CD4-positive, alpha-beta T cell treated with Interleukin-4 for 1 hour (primary cell): ENCODE results near the gene THUMPD3.

Experiments
- DNase-seq, 2 donors: peaks; one replicate each; pipeline ENCODE4 v3.0.0-alpha.2; 2020 to 2022

THUMPD3 gene, protein sequence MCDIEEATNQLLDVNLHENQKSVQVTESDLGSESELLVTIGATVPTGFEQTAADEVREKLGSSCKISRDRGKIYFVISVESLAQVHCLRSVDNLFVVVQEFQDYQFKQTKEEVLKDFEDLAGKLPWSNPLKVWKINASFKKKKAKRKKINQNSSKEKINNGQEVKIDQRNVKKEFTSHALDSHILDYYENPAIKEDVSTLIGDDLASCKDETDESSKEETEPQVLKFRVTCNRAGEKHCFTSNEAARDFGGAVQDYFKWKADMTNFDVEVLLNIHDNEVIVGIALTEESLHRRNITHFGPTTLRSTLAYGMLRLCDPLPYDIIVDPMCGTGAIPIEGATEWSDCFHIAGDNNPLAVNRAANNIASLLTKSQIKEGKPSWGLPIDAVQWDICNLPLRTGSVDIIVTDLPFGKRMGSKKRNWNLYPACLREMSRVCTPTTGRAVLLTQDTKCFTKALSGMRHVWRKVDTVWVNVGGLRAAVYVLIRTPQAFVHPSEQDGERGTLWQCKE

DNA sequence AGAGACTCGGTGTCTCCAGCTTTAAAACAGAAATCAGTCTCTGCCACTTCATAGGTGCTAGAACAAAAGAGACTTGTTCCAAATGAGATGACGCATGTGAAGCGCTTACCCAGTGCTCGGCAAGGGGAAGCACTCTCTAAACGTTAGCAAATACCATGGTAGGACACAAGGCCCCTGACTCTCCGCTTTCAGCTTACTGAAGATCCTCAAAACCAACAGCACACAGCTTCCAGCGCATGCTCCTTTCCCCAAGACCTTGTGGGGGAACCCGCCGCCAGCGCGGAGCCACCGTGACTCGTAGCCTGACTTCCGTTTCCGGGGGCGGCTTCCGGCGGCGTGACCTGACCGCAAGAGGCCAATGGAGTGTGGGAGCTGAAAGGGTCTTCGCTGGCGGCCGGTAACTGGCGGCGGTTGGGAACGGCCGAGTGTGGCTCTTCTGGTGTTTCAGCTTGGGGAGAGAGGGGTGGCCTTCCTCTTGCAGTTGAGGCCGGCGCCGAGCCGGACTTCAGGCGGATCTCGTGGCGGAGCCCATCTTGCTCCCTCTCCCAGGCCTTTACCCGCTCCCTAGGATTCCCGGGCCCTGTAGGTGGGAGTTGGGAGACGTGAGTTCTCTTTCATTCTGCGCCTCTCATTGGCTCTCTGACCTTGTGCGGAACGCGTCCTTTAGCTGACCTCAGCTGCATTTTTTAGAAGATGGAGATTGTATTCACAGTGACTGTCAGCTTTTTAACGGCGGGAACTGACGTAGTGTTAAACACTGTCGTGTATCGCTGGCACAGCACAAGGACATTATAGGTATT, at the start of gene THUMPD3:
Gene THUMPD3 (plus strand): TSS at position 324 of the 800 bp plus-strand sequence. CDS start 2,015 bp downstream, outside the sequence.
- peak; percentile 90 to 91 for DNase-seq

DNA sequence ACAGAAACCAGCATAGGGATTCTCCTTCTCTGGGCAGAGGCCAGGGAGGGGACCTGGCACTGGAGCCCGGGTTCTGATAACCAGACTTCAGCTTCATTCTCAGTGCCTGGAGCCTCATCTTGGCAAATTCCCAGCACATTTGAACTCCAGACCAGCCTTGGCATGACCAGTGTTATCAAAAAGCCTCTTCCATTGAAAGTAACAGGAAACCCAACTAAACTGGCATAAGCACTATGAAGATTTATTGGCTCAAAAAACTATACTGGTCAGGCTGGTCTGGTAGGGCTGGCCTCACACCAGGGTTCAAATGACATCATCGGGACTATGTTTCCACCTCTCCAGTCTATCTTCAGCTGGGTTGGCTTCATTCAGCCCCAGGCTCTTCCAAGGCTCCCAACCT, 48.1 kb upstream of the THUMPD3 start:
- no peak for DNase-seq

DNA sequence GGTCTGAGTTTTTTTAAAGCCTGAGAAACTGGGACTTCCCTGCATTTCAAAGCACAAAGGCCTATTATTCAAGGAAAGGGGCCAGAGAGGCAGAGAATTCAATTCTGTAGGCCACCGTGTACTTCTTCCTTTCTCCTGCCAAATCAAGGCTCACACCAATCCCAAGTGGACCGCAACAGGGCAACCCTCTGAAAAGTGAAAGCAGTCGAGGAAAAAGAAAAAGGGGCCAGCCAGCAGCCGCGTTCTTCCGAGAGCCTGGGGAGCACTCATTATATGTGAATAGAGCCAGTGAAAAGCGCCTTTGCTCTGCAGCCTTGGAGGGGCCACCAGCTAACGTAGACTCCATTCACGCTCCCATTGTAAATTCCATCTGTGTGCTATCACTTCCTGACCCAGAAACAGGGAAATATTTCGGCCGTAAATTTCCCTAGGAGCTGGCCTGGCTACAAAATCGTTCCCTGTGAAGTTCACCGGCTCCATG, 45.9 kb upstream of the THUMPD3 start:
- DNase-seq = no peak

DNA sequence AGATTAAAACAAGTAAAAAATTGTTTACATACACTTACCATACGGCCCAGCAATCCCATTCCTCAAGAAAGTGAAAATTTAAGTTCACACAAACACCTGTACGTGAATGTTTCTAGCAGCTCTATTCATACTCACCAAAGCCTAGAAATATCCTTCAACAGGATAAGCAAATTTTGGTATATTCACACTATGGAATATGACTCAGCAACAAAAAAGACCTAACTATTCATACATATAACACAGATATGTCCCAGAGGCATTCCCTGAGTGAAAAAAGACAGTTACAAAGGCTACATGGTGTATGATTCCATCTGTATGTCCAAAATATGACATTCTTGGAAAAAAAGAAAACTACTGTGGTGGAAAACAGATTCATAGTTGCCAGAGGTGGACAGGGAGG, 40.1 kb upstream of the THUMPD3 start:
- no peak for DNase-seq

DNA sequence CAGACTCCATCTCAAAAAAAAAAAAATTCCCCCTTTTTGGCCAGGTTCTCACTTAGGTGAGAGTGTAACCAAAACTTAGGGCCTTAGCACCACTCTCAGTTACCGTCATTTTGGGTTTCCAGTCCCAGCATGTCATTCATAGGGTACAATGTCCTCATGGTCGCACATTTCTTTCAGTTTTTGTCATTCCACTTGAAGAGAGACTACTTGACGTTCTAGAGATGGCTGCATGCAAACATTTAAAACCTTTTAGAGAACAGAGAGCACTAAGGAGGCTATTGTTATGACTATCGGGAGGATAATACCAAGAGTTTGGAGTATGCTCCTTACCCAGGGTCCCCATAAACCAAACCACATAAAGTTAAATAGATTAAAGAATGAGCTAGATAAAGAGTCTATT, 37.9 kb upstream of the THUMPD3 start:
- no peak for DNase-seq

DNA sequence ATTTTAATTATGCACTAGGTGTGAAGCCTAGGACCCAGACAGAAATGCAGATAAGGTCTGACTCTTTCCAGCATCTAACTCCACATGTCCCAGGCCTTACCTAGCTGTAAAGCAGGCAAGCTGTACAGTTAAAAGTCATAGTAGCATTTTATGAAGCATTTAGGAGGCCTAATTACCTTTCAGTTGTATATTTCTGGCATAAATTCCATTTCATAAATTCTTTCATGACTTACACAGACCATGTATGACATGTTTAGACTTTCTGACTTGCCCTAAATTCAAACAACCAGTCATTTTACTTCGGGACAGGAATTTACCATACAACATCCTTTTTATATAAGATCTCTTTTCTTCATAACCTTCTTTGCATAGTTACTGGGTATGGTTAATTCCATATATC, 35.3 kb upstream of the THUMPD3 start:
- no peak for DNase-seq

DNA sequence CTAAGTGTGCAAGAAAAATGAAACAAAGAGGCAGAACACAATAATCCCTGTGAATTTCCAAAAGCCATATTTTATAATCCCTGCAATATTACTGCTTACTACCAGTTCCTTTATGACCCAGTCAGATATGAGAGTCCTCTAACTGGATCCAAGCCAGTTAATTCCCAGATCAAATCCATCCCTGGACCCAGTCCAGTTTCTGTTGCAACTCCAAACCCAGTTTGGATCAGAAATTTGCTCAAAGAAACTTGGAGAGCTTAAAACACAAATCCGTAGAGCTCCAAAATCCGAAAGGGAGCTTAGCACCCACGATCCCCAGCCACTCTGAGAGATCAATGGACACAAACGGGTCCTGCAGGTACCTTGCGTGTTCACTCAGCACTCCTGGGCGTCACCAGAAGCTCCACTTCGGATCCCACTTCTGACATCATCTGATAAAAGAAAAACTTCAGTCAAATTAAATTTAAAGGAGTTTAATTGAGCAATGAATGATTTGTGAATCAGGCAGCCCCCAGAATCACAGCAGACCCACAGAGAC, 32.6 kb upstream of the THUMPD3 start:
- no peak for DNase-seq

DNA sequence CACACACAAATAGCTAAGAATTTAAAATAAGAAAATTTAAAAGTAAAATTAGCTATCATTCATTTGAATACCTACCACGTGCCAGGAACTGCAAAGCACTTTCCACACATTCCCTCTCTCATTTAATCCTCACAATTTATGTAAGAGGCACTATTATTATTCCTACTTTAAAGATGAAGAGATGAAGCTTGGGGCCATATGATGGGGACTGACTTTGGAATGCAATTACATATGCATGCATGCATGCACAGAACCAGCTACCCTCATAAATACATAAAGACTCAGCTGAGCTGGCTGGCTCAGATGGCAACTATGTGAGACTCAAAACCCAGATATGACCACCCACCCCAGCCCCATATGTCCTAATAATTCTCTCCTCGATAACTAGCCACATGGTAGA, 31.7 kb upstream of the THUMPD3 start:
- no peak for DNase-seq

DNA sequence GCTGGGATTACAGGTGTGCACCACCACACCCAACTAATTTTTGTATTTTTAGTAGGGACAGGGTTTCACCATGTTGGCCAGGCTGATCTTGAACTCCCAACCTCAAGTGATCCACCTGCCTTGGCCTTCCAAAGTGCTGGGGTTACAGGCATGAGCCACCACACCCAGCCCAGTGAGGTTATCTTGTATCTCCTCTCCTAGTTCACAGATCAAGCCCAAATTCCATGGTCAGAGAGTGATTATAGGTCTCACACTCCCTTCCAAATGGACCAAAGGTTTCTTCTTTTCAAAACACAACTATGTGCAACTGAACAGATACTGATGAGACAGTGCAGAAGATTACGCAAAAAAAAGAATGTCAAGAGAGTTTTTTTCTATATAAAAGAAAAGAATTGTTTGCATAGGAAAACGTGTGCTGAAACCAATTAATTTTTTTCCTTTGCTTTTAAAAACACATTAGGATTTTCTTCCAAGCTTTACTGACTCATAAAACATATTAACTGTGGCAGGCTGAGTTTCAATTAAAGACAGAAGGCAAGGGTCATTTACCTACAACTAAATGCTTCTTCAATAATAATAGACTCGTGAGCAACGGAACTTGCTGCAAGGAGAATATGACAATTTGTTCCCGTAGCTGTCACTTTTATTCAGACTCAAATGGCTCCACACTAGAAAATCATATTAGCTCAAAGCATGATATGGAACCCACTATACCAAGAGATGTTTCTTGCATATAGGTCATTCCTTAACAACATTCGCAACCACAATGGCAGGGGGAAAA, 30.4 kb upstream of the THUMPD3 start:
- DNase-seq = no peak

DNA sequence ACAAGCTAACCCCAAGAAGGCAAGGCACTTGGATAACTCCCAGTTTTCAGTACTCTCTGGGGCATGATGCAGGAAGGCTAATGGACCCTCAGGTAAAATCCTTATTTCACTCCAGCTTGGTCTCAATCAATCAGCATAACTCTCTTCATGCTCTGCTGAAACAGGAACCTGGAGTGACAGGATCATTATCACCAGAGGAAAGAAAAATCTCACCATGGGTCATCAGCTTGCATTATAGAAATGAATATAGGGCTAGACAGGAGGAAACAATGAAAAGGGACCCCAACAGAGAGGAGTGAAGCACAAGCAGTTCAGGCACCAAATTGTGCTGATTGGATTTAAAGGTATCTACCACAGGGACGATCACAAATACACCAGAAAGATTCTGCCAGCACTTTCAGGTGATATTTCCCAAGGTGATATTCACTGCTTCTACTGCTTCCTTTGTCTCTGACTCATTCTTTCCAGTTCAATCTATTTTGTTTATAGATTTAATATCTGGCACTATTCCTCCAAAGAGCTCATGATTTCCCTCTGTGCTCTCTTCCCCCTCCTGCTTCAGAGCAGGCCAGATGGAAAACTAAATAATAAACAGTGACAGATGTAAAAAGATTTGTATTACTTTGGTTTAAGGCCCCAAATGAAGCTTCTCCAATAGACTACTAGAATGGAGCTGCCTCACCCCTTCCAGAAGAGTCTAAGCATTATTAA, 22.9 kb upstream of the THUMPD3 start:
- DNase-seq = no peak

DNA sequence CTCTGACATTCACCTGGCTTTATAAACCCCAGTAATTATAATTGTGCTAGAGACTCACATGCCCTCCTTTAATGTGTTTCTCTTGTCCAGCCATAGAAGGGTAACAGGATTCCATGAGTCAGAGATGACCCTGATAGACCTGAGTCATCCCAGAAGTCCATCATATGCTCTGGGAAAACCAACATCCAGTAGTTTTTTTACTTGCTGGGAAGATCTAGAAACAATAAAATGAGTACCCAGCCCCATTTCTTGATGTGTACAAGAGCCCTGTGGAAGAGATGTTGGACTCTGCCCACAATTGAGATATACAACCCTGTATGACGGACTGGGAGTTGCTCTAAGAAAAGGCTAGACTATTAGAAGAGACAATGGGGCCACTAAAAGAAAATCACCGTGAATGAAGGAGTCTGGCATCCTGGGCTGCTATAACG, 22.4 kb upstream of the THUMPD3 start:
- no peak for DNase-seq

DNA sequence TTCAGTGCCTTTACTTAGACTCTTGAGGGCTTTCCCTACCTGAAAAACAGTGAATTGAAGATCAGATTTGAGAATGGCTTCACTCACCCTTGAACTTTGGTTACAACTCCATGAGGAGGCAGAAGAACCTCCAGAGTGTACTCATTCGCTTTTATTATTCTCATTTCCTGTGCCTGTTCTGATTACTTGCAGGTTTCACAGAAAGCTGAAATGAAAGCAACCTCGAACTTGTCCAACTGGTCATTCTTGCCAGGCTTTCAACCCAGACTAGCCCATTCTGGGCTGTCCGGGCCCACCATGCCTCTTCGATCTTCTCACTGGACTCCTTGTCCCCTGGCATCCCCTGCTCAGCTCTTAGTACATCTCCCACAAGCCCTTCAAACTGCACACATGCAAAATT, 20.2 kb upstream of the THUMPD3 start:
- no peak for DNase-seq

DNA sequence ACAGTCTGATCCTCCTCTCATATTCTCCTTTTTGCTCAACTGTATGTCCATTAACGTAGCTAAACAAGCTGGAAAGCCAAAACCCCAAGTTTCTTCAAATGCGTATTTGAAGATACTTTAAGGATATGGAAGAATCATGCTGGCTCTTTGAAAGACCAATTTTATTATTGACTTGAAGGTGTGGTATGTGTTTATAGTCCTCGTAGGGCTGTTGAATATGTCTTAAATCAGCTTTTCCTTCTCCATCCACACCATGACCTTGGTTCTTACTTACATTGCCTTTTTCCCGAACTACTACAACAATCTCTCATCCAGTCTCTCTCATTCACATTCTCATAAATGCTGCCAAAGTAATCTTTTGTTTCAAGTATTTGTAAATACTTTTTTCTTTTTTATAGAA, 19.7 kb upstream of the THUMPD3 start:
- DNase-seq = no peak

DNA sequence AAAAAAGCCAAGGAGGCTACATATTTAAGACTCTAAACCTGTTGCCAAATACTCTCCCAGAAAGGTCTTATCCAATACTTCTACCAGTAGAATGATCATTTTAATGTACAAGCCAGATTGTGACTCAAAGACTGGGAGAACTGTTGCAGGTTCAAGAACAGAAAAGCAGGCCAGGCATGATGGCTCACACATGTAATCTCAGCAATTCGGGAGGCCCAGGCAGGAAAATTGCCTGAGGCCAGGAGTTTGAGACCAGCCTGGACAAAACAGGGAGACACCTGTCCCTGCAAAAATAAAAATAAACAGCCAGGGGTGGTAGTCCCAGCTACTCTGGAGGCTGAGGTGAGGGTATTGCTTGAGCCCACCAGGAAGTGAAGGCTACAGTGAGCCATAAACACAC, 17.8 kb upstream of the THUMPD3 start:
- no peak for DNase-seq

DNA sequence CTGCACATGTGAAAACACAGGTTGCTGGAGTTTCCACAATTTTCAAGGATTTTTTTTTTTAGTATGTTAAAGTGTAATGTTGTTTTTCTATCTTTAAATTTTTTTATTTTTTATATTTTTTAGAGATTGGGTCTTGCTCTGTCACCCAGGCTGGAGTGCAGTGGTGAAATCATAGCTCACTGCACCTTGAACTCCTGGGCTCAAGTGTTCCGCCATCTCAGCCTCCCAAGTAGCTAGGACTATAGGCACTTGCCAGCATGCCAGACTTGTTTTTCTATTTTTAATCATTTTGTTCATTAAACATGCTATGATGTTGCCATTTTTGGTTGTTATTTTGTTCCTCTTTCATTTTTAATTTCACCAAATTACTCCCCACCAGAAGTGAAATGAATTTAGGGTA, 16.7 kb upstream of the THUMPD3 start:
- DNase-seq = no peak

DNA sequence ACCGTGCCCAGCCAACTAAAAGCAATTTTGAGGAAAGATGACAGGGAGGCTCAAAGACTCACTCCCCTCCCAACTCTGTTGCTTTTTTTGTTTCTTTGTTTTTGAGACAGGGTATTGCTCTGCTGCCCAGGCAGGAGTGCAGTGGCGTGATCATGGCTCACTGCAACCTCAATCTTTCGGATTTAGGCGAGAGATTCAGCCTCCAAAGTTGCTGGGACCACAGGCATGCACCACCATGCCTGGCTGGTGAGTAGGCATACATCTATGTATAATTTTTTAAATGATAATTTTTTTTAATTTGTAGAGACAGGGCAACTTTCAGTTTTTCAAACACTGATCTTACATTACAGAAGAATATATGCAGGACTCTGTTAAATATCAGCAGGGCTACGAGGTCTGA, 15.8 kb upstream of the THUMPD3 start:
- no peak for DNase-seq

DNA sequence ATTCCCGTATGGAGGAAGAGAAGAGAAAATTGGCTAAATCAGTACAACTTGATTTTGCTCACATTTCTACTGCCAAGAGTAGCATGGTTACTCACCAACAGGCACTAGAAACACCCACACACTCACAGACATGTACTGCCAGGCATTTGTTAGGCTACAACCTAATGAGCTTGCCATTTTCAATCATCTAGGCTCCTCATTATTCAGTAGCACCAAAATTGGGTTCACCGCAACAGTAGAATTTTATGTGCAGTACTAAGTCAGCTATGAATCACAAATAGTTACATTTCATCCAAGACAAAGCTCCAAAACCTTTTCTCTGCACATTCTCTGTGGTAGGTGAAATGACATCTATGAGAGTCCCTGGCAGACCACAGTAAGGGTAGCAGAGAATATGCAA, 15.0 kb upstream of the THUMPD3 start:
- DNase-seq = no peak

DNA sequence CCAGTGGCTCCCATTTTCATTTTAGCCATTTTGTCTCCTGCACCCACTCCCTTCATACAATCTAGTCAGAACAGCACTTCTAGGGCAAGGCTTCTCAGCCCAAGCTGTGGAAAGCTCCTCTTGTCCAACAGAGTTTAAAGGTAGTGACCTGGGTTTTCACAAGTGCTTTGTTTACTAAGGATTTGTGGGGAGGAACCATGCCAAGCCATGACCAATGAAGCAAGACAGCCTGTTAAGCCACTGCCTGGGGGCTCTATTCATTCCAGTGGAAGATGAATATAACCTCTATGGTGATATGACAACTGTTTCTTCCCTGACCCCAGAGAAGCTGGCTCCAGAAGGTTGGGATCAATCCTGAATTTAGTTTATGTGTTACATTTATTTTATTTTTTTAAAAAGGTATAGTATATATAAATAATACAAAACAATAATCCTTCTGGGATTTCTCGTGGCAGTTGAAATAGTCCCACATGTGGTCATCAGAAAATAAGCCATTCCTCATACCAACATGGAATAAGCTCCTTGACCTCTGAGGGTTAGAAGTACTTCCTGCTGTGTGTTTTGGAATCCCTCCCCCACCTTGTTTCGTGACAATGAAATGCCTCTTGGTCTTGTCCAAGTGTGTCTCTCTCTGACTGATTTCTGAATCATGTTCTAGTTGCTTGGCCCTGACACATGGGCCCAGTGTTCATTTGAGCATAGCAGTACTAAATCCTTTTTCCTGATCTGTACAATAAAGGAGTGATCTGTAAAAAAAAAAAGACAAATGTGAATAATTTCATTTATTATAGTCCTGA, 13.3 kb upstream of the THUMPD3 start:
- no peak for DNase-seq

DNA sequence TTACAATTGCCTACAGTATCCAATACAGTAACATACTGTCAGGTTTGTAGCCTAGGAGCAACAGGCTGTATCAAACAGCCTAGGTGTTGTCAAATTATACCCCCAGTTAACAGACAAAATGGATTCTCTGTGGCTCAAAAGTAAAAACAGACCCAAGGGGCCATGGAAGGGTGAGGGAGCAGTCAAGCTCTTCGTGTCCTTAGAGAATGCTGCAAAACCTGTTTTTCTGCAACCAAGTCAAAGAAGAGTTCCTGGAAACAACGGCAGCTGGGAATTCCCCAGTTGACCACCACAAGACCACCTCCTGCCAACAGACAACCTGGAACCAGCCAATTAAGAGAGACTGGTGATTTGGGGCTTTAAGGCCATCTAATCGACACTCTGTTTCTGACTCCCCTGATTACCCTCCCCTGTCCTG, 11.1 kb upstream of the THUMPD3 start:
- no peak for DNase-seq

DNA sequence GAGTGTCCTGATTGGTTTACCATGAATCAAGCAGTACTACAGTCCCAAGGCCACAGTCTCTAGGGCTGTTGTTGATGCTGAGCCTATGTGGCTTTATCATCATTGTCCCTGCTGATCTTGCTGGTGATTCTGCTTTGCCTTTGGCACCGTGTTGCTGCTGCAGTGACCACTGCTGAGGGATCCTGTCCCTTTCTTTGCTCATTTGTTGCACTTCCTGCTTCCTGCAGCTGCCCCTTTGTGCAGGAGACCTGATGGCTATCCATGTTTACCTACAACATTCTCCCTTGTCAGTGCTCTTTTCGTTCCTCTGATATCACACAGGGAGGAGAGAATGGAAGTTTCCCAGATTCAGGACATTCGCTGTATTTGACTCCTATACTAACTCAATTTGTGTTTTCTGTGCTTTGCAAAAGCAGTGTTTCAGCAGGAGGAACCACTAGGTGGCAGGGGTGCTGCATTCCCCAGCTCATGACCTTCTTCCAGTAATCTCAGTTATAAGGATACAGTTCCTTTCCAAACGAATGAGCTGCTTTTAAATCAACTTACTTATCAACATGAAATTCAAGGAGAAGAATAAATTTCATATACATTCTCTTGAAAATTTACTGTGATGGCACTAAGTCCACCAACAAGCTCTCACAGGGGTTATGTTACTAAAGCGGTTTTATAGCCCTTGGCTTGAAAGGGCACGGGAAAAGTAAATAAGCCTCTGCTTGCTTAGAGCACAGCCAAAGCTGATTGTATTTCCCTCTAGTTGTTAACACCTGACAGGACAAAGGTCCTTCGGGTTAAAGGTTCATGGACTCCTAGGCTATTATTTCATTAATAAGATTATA, 9.7 kb upstream of the THUMPD3 start:
- DNase-seq = peak; percentile 64 to 67
